ENCODE data around the gene SLC66A3.

The SLC66A3 gene

GRCh38 chr2:11200651-11201050, 45.4 kb downstream of the SLC66A3 start:
- TF ChIP-seq TAF1 (IDR thresholded peaks at IDR 0.05; ENCODE audit: low read depth, low read length) (no peak), PAX5 (IDR thresholded peaks at IDR 0.05; ENCODE audit: insufficient read depth, low read length, severe bottlenecking) (no peak), SPI1 (IDR thresholded peaks at IDR 0.05; ENCODE audit: low read depth, low read length) (no peak), POLR2A (IDR thresholded peaks at IDR 0.05; ENCODE audit: low read depth, low read length) (no peak), POU2F2 (IDR thresholded peaks at IDR 0.05; ENCODE audit: low read depth, low read length) (no peak), POLR2AphosphoS5 (IDR thresholded peaks at IDR 0.05; ENCODE audit: low read depth, low read length) (no peak)
- FAIRE-seq = no peak
- no peak for DNase-seq (ENCODE audit: insufficient read length, low spot score)

- FAIRE-seq (no peak), DNase-seq (ENCODE audit: insufficient read length, low spot score) (no peak)
- TF ChIP-seq POLR2AphosphoS5 (IDR thresholded peaks at IDR 0.05; ENCODE audit: low read depth, low read length) (no peak), POU2F2 (IDR thresholded peaks at IDR 0.05; ENCODE audit: low read depth, low read length) (no peak)
Observed at GRCh38 chr2:11201969-11202368, 46.7 kb downstream of the SLC66A3 start.

- DNase-seq (ENCODE audit: insufficient read length, low spot score) (no peak), FAIRE-seq (peak; percentile 5)
- TF ChIP-seq POLR2AphosphoS5 (IDR thresholded peaks at IDR 0.05; ENCODE audit: low read depth, low read length) (no peak), PAX5 (IDR thresholded peaks at IDR 0.05; ENCODE audit: insufficient read depth, low read length, severe bottlenecking) (no peak), POLR2A (IDR thresholded peaks at IDR 0.05; ENCODE audit: low read depth, low read length) (no peak)
Observed at GRCh38 chr2:11203480-11203879, 48.2 kb downstream of the SLC66A3 start.

- no peak for DNase-seq (ENCODE audit: insufficient read length, low spot score)
- no peak for TF ChIP-seq POLR2AphosphoS5 (IDR thresholded peaks at IDR 0.05; ENCODE audit: low read depth, low read length)
- no peak for TF ChIP-seq SPI1 (IDR thresholded peaks at IDR 0.05; ENCODE audit: low read depth, low read length)
- no peak for TF ChIP-seq POU2F2 (IDR thresholded peaks at IDR 0.05; ENCODE audit: low read depth, low read length)
- TF ChIP-seq PAX5 (IDR thresholded peaks at IDR 0.05; ENCODE audit: insufficient read depth, low read length, severe bottlenecking) = no peak
- TF ChIP-seq POLR2A (IDR thresholded peaks at IDR 0.05; ENCODE audit: low read depth, low read length) = no peak
- TF ChIP-seq TAF1 (IDR thresholded peaks at IDR 0.05; ENCODE audit: low read depth, low read length) = no peak
- FAIRE-seq = no peak
Observed at GRCh38 chr2:11208083-11208482, 52.8 kb downstream of the SLC66A3 start.

- DNase-seq (ENCODE audit: insufficient read length, low spot score) (no peak), FAIRE-seq (no peak)
- TF ChIP-seq POLR2AphosphoS5 (IDR thresholded peaks at IDR 0.05; ENCODE audit: low read depth, low read length) (no peak), PAX5 (IDR thresholded peaks at IDR 0.05; ENCODE audit: insufficient read depth, low read length, severe bottlenecking) (no peak), SPI1 (IDR thresholded peaks at IDR 0.05; ENCODE audit: low read depth, low read length) (no peak), TAF1 (IDR thresholded peaks at IDR 0.05; ENCODE audit: low read depth, low read length) (no peak), POLR2A (IDR thresholded peaks at IDR 0.05; ENCODE audit: low read depth, low read length) (no peak), POU2F2 (IDR thresholded peaks at IDR 0.05; ENCODE audit: low read depth, low read length) (no peak)
Observed at GRCh38 chr2:11212645-11213044, 57.4 kb downstream of the SLC66A3 start.

GRCh38 chr2:11213090-11213638, 57.9 kb downstream of the SLC66A3 start:
- TF ChIP-seq TAF1 (IDR thresholded peaks at IDR 0.05; ENCODE audit: low read depth, low read length) (no peak), PAX5 (IDR thresholded peaks at IDR 0.05; ENCODE audit: insufficient read depth, low read length, severe bottlenecking) (no peak), POLR2A (IDR thresholded peaks at IDR 0.05; ENCODE audit: low read depth, low read length) (no peak), POLR2AphosphoS5 (IDR thresholded peaks at IDR 0.05; ENCODE audit: low read depth, low read length) (no peak), SPI1 (IDR thresholded peaks at IDR 0.05; ENCODE audit: low read depth, low read length) (no peak), POU2F2 (IDR thresholded peaks at IDR 0.05; ENCODE audit: low read depth, low read length) (no peak)
- FAIRE-seq (no peak), DNase-seq (ENCODE audit: insufficient read length, low spot score) (no peak)

GRCh38 chr2:11213975-11214374, 58.7 kb downstream of the SLC66A3 start:
- DNase-seq (ENCODE audit: insufficient read length, low spot score) (no peak), FAIRE-seq (no peak)
- no peak for TF ChIP-seq SPI1 (IDR thresholded peaks at IDR 0.05; ENCODE audit: low read depth, low read length)
- no peak for TF ChIP-seq POLR2A (IDR thresholded peaks at IDR 0.05; ENCODE audit: low read depth, low read length)

- no peak for FAIRE-seq
- TF ChIP-seq POLR2A (IDR thresholded peaks at IDR 0.05; ENCODE audit: low read depth, low read length) = no peak
- TF ChIP-seq TAF1 (IDR thresholded peaks at IDR 0.05; ENCODE audit: low read depth, low read length) = no peak
- no peak for TF ChIP-seq PAX5 (IDR thresholded peaks at IDR 0.05; ENCODE audit: insufficient read depth, low read length, severe bottlenecking)
- no peak for TF ChIP-seq POLR2AphosphoS5 (IDR thresholded peaks at IDR 0.05; ENCODE audit: low read depth, low read length)
- TF ChIP-seq POU2F2 (IDR thresholded peaks at IDR 0.05; ENCODE audit: low read depth, low read length) = no peak
- TF ChIP-seq SPI1 (IDR thresholded peaks at IDR 0.05; ENCODE audit: low read depth, low read length) = no peak
- no peak for DNase-seq (ENCODE audit: insufficient read length, low spot score)
Observed at GRCh38 chr2:11214770-11215169, 59.5 kb downstream of the SLC66A3 start.

- DNase-seq (ENCODE audit: insufficient read length, low spot score) = no peak
- no peak for FAIRE-seq
- TF ChIP-seq POLR2AphosphoS5 (IDR thresholded peaks at IDR 0.05; ENCODE audit: low read depth, low read length) = no peak
- TF ChIP-seq PAX5 (IDR thresholded peaks at IDR 0.05; ENCODE audit: insufficient read depth, low read length, severe bottlenecking) = no peak
- no peak for TF ChIP-seq POU2F2 (IDR thresholded peaks at IDR 0.05; ENCODE audit: low read depth, low read length)
- no peak for TF ChIP-seq TAF1 (IDR thresholded peaks at IDR 0.05; ENCODE audit: low read depth, low read length)
- no peak for TF ChIP-seq POLR2A (IDR thresholded peaks at IDR 0.05; ENCODE audit: low read depth, low read length)
- no peak for TF ChIP-seq SPI1 (IDR thresholded peaks at IDR 0.05; ENCODE audit: low read depth, low read length)
Observed at GRCh38 chr2:11215407-11215806, 60.1 kb downstream of the SLC66A3 start.

- FAIRE-seq = peak; percentile 5
- TF ChIP-seq POU2F2 (IDR thresholded peaks at IDR 0.05; ENCODE audit: low read depth, low read length) (no peak), PAX5 (IDR thresholded peaks at IDR 0.05; ENCODE audit: insufficient read depth, low read length, severe bottlenecking) (no peak), TAF1 (IDR thresholded peaks at IDR 0.05; ENCODE audit: low read depth, low read length) (no peak), POLR2A (IDR thresholded peaks at IDR 0.05; ENCODE audit: low read depth, low read length) (no peak), POLR2AphosphoS5 (IDR thresholded peaks at IDR 0.05; ENCODE audit: low read depth, low read length) (no peak), SPI1 (IDR thresholded peaks at IDR 0.05; ENCODE audit: low read depth, low read length) (no peak)
- DNase-seq (ENCODE audit: insufficient read length, low spot score) = no peak
Observed at GRCh38 chr2:11220445-11220844, 65.2 kb downstream of the SLC66A3 start.
